NCI-H1048 (cell line): ENCODE data around the gene MMP10.
"Not testable (repeated sequence)": the region's sequence is repeated elsewhere in the genome, so short reads cannot be mapped to it uniquely, and the experiment has no call there.

Experiments used
- DNase-seq: peaks from one replicate; lab custom pipeline; 2025; lab: John Stamatoyannopoulos, UW

The MMP10 gene

DNA sequence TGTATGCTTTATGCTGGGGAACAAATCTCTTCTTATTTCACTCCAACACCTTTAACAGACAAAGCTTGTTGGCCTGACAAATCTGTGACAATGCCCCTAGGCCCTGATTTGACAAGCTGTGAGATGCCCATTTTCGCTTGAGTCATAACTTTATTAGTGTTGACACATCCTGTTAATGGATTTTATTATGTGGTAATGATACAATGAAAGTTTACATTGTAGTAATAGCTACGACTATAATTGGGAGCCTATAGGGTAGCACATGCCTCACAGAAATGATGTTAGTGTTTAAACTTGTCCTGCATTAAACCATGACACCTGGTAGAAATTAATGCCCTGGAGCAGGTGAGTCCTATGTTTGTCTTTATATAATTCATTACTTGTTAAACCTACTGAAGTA is 3.3 kb upstream of the MMP10 start:
- no peak for DNase-seq

DNA sequence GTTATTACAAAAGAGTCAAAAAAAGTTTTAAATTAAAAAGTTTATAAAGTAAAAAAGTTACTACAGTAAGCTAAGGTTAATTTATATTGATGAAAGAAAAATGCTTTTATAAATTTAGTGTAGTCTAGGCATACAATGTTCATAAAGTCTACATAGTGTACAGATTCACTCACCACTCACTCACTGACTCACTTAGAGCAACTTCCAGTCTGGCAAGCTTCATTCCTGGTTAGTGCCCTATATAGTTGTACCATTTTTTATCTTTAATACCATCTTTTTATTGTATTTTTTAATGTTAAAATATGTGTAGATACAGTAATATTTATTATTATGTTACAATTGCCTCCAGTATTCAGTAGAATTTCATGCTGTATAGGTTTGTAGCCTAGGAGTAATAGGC is 2.6 kb upstream of the MMP10 start:
- DNase-seq: no peak

DNA sequence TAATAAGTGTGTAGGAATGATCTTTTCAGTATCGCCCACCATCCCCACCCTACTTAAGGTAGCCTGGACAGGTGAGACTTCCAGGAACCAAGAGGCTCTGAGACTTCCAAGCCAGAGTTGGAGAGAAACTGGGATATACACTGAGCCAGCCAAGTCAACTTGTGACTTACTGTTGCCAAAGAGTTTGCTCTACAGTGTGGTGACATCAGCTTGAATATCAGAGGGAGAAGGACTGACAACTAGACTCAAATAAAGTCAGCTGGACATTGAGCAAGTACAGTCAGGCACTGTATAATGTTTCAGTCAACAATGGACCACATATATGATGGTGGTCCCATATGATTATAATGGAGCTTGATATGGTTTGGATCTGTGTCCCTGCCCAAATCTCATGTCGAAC is 1.2 kb upstream of the MMP10 start:
- DNase-seq: no peak

DNA sequence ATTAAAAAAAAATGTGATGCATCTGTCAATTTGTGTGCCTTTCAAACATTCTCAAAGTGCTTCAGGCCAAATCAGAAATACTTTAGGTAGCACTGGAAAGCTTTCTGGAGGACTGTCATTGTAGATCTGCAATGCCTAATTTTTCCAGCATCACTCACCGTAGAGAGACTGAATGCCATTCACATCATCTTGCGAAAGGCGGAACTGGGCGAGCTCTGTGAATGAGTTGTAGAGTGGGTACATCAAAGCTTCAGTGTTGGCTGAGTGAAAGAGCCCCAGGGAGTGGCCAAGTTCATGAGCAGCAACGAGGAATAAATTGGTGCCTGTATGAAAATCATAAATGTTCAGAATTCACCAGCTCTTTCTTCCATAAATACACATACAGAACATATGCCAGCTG is 4.0 kb downstream of the MMP10 start:
- no peak for DNase-seq

DNA sequence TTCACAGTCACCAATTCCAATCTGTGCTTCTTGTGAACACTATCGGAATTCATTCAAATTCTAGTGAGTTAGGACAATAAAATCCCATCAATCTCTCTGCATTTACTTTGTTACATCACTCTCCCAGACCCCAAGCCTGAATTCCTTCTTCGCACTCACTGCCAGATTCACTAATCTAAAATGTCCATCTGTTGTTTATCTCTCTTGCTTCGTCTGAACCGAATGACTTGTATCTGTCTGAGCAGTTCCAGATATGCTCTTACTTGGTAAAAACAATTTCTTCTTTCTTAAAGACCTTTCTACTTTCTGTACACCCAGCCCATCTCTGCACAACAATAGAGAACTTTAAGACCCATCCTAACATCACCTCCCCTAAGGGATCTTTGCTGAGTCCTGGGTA is 7.0 kb downstream of the MMP10 start:
- no peak for DNase-seq

DNA sequence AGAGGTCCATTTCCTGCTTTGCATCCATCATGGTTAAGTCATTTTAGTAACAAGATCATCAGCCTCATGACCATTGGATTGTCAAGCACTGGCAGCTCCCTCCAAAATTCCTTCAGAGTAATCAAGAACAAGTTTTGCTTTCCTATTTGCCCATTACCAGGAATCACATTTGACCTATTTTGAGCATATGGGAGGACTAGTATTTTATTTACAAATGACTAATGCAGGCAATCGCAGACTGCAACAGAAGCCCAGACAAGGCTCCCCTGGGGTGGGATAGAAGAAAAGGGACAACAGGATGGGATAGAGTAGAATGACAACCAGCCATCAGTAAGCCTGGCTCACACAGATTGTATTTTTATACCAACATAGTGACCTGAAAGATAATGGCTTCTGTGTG is 9.1 kb downstream of the MMP10 start:
- DNase-seq: no peak

DNA sequence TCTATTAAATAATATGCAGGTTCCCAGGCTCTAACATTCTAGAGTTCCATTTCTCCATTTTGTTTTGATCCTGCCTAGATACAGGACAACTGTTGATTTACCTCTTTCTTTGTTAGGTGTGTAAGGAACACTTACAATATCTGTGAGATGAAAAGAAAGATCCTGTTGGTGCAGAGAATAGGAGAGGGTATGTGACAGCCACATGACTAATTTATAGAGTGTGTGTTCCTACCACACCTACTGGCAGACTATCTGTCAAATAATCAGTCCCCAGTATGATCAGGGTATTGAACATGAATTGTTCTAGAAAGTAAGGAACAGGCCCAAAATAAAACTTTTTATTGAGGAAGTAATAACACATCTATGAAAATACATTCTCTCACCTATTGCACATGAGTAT is 10.2 kb downstream of the MMP10 start:
- no peak for DNase-seq

DNA sequence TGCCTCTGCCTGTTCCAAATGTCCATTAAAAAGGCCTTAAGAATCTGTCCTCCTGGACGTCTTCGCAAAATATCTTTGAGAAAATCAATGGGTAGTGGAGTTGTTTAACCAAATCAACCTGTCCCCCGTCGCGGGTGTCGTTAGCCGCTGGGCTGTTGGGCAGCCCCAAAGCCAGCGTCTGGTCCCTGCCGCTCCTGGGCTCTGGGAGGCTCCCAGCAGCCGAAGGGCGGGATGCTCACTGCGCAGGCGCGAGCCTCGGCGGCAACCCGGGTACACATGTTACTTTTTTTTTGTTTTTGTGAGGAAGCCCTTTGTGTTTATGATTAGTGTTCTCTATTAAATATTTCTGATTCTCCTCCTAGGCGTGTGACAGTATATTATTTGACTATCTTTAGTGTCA is 12.6 kb downstream of the MMP10 start:
- no peak for DNase-seq

DNA sequence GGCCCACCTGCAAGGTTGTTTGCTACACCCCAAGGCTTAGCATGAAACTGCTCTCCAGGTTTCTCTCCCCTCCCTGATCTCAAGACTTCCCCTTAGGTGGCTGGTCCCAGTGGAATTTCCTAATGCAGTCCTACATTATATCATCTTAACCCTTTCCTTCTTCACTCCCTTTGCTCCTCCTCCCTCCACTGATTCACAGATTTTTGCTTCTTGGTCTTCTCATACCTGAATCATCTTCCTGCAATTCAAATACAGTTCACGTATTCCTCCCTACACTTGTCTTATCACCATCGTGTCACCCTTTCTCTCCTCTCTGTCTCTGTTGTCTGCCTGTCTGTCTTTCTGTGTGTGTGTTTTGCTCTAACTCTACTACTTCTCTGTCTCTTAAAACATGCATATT is 17.0 kb downstream of the MMP10 start:
- no peak for DNase-seq

DNA sequence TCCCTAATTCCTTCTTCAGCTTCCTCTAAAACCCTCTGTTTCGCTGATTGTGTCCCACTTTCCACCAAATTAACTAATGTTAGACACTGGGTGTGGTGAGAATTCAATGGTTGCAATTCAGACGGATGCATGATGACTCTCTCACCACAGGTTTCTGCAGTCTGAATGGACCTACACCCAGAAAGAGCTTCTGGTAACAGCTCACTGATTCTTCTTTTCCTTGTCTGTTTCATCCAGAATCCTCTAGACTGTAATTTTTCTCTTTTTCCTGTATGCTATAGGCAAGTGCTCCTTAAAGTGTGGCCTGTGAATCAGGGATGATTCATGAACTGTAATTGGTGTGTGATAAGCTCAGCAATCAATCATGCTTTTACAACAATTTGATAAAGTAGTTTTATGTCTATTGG is 18.1 kb downstream of the MMP10 start:
- no peak for DNase-seq

DNA sequence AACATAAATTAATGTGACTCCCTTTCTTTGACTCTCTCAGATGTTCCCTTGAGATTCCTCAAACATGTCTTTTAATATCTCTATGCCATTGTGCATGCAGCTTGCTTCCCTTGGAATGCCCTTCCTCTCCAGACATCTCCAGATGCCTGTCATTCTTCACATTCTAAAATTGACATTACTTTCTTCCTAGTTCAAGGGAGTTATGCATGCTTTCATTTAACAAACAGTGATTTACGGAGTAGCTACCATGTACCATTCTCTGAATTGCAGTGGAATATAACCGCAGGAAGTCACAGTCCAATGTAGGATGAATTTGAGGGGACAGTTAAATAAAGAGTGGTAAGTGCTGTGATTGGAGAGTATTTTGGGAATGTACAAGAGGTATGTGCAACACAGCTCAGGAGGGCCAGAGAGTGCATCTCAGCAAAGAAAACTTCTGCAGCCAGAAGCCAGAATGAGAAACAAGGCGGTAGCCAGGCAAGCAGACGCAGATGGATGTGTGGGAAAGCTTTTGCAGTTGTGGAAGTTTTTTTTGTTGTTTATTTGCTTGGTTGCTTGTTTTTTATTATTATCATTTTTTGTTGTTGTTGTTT is 18.7 kb downstream of the MMP10 start:
- DNase-seq: no peak

DNA sequence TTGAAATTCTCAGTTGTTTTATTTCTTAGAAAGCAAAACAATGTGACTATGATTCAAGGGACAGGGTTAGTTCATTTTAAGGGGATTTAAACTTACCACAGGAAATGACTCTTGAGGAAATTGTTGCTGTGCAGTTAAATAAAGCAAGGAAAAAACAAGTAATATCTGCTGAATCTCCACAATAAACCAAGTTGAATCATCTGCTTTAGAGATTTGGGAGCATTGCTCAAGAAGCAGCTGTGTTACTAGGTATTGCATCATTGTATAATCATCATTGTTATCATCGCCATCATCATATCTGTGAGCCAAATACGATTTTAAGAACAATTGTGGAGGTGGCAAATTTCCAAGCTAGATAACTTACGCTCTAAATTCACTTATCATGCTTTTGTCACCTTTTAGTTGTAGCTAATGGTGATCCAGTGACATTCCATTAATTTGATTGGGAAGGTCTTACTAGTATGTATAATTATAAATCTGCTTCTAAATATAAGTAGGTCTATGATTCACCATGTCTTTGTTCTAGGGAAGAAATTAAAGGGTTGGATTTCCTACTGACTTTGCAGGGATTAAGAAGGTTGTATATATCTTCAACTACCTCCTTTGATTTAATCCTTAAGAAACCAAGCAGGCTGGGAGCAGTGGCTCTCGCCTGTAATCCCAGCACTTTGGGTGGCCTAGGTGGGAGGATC is 19.9 kb downstream of the MMP10 start:
- no peak for DNase-seq

DNA sequence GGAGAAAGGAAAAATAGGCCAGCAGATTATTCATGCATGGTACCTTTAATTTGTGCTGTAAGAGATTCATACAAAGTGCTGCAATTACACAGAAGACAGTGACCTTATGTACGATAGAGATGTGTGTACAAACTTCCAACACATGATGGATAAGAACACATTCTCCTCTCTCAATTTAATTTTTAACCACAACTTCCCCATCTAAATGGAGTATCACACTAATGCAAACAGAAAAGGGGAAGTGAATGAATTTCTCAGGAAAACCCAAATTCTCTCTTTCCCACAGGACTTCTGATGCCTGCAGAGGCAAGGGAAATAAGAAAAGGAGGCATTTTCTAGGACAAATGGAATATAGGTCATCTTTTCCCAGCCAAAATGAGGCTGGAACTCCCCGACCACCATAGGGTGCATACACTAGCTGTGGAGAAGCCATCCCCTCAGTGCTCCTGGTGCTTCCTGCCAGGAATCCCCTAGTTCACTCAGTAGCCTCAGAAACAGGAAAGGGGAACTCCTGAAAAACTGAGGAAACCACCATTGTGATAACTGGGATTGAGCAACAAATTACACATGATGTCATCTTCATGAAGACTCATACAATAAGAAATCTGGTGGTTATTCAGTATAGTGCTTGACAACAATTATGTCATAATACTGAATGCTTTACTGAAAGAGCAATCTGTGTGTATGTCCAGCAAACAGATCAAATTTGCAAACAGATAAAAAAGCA is 22.4 kb downstream of the MMP10 start:
- no peak for DNase-seq

DNA sequence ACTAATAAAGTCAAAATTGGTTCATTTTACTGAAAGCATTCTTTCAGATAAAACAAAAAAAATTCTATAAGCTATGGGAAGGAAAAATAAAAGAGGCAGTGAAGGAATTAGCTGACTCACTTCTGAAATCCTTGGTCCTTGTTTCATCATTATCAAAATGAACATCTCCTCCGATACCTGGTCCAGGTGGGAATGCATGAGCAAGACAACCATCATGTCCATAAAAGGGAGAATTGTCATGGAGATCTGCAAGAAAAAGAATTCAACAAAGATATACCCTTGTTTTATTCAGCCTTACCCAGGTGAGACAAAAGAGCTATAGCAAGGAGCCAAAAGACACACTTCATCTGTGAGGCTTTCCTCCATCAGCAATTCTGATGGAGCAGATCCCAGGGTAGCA is 27.2 kb downstream of the MMP10 start:
- DNase-seq: no peak

DNA sequence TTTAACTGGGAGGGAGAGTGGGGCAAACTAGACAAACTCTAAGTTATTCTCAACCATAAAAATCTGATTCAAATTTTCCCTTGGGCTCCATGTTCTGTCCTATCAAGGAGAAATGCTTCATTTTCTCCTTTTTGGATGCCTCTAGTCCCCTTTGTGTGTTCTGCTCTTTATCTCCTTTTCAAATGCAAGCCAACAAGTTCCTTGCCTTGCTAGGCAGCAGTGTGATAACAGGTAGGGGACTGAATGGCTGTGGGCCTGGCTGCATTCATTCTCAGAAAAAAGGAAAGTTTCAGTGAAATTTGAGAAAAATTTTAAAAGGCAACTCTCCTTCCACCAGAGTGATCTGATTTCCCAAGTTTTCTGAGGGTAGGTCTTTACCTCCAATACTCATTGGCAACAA is 28.8 kb downstream of the MMP10 start:
- DNase-seq: no peak

DNA sequence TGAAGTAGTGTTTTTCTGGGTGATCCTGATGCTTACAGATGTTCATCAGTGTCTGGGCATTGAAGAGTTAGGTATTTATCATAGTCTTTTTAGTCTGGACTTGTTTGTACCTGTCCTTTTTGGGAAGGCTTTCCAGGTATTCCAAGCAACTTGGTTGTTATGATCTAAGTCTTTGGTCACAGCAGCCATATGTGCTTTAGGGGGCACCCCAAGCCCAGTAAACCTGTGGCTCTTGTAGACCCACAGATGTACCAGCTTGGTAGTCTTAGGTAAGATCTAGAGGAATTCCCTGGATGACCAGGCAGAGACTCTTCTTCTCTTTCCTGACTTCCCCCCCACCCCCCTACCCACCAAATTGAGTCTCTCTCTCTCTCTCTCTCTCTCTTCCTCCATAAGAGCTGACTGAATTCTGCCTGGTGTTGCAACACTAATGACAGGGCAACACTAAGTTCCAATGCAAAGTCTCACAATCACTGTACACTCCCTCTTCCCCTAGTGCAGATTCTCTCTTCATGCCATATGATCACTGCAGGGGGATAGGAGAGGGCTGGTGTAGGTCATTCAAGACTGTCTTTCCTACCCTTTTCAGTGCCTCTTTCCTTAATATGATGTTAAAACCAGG is 31.2 kb downstream of the MMP10 start:
- no peak for DNase-seq

DNA sequence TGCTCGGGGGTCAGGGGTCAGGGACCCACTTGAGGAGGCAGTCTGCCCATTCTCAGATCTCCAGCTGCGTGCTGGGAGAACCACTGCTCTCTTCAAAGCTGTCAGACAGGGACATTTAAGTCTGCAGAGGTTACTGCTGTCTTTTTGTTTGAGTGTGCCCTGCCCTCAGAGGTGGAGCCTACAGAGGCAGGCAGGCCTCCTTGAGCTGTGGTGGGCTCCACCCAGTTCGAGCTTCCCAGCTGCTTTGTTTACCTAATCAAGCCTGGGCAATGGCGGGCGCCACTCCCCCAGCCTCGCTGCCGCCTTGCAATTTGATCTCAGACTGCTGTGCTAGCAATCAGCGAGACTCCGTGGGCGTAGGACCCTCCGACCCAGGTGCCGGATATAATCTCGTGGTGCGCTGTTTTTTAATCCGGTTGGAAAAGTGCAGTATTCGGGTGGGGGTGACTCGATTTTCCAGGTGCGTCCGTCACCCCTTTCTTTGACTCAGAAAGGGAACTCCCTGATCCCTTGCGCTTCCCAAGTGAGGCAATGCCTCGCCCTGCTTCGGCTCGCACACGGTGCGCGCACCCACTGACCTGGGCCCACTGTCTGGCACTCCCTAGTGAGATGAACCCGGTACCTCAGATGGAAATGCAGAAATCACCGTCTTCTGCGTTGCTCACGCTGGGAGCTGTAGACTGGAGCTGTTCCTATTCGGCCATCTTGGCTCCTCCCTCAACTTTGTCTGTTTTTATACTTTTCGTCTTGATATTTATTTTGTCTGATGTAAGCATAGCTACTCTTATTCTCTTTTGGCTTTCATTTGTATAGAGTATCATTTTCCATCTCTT is 33.5 kb downstream of the MMP10 start:
- not testable (repeated sequence) for DNase-seq

DNA sequence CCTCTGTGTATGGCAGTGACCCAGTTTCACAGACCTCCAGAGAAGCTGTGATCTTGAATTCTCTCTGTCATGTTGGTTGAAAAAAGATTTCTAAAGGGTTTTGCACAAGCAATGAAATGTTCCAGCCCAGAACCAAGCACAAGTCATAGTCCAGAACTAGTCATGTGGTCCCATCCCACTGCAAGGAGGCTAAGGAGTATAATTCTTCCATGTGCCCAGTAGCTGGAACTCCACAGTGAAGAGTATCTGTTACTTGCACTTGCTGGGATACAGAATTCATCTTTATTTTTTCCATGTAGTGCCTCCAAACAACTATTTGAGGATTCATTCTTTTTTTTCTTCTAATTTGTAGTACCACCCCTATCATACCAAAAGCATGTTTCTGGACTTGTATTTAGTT is 45.8 kb downstream of the MMP10 start:
- DNase-seq: no peak

DNA sequence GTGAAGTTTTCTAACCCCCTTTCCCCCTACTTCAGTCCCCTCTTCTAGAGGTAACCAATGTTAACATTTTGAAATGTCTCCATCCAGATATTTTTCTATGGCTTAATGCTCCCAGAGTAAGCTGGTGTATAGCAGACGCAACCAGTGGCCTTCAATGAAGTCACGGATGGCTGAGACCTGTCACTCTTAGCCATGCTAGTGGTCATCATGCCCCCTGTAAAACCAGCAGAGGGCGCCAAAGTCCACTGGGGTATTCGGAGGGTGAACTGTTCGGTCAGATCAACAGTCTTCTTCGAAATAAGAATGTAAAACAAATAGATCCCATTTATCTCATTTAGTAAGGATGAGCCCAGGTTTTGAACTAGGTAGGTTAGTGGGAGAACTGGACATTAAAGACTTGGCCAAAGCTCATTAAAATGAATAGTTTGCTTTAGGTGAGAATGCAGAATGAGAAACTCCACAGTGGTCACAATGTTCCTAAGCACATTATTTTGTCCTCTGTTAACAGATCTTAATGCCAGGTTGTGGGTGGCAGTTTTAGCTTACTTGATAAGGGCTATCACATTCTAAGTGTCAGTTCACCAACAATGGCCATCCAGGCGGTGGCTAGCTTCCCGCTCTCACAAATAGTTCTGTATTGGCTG is 47.1 kb downstream of the MMP10 start:
- DNase-seq: no peak

DNA sequence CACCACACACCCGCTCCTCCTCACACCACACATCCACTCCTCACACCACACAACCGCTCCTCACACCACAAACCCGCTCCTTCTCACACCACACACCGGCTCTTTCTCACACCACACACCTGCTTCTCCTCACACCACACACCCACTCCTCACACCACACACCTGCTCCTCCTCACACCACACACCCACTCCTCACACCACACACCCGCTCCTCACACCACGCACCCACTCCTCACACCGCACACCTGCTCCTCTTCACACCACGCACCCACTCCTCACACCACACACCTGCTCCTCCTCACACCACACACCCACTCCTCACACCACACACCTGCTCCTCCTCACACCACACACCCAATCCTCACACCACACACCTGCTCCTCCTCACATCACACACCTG is 49.5 kb downstream of the MMP10 start:
- DNase-seq: not testable (repeated sequence)
